Chondrocyte (in vitro differentiated cells): Measurements from ENCODE around the gene TRABD. TPM values are rescaled to one million over a fixed set of nuclear protein-coding genes. Genes with fewer than 3 reads are reported as not detected.

Experiments used
- DNase-seq: peaks from one replicate; pipeline ENCODE4 v3.0.0; 2021; ENCODE audit warnings: mixed read lengths, low spot score
- H3K27ac Mint-ChIP-seq: one replicate; pipeline ENCODE4 v1.8.0; 2021; ENCODE audit warnings: mild to moderate bottlenecking, moderate library complexity, mixed read lengths; ENCODE audit not compliant: unreplicated experiment
- H3K27me3 Mint-ChIP-seq: 2 replicates; pipeline ENCODE4 v1.8.0; 2021; ENCODE audit warnings: low read depth, mixed read lengths
- H3K36me3 Mint-ChIP-seq: 2 replicates; pipeline ENCODE4 v1.8.0; 2021; ENCODE audit warnings: low read depth, mixed read lengths
- H3K4me1 Mint-ChIP-seq: 2 replicates; pipeline ENCODE4 v1.8.0; 2021; ENCODE audit warnings: low read depth, mild to moderate bottlenecking, mixed read lengths
- H3K4me3 Mint-ChIP-seq: one replicate; pipeline ENCODE4 v1.8.0; 2021; ENCODE audit warnings: mild to moderate bottlenecking, moderate library complexity, mixed read lengths; ENCODE audit not compliant: unreplicated experiment
- H3K9me3 Mint-ChIP-seq: 2 replicates; pipeline ENCODE4 v1.8.0; 2021; ENCODE audit warnings: low read depth, mixed read lengths
- total RNA-seq: library from RNA; stranded (reverse); gene quantifications from 3 replicates; pipeline ENCODE4 v1.2.1, GENCODE V29; 2021
- TF ChIP-seq, protein P1 (sequence below): fragments of 200-600 bp; sonication (generic); IDR thresholded peaks from 2 replicates; pipeline ENCODE4 v1.5.0; 2021; ENCODE audit warnings: antibody characterized with exemption, mild to moderate bottlenecking, moderate library complexity

TRABD gene
- total RNA-seq, 1 donor from 2014 or later, result 20.2 TPM

DNA sequence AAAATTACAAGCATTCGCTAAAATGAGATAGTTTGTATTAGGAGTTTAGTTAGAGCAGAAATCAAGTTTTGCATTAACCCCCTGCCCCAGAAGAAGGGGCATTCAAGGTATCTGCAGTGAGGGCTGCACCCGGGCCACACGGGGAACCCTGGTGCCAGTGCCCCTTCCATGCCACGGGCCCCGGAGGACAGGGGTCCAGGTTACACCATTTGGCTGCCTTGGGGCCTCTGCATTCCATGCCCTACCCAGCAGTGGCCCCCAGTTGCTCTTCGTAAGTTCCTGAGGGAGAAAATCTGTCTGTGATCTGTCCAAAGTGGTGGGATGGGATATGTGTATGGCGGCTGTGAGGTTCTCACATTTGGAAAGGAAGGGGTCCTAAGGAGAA lies 32.0 kb upstream of the TRABD start:
- no peak for DNase-seq
- no peak overlapping the region for H3K4me3 Mint-ChIP-seq
- no peaks in the 10 kb centered on the region for H3K36me3 Mint-ChIP-seq

DNA sequence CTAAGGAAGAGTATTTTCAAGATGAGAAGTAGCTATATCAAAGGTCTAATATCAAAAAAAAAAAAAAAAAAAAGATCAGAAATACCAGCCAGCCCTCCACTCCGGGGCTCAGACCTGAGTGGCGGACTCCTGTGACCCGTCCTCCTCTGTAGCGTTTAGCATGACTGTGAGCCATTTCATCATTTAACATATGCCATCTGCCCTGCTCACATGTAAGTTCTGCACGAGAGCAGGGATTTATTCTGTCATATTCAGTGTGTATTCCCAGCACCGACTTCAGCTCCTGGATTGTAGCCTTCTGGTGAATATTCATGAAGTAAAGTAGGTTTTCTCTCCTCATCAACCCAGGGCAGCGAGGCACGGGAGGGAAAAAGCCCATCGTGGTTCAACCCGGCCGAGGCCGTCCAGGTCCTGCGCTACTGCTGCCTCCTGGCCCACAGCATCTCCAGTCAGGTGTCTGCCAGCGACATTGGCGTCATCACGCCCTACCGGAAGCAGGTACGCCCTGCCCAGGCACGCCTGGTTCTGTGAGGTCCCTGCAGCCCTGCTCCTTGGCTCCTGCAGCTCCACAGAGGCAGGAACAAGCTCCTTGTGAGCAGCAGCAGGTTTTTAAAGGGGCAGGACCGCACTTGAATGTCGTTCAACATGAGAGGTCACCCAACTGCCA lies 27.9 kb upstream of the TRABD start:
- no peak for DNase-seq
- Mint-ChIP-seq H3K27me3 (peaks cover 7% of the 10 kb centered on the region), H3K4me3 (no peak overlapping the region)

More for the DNA sequence above, 32.0 kb upstream of the TRABD start:
- H3K27ac Mint-ChIP-seq, result no peak overlapping the region
- no peaks in the 10 kb centered on the region for H3K9me3 Mint-ChIP-seq
- H3K4me1 Mint-ChIP-seq, result peaks cover 3% of the 10 kb centered on the region
- TF ChIP-seq, protein P1, sequence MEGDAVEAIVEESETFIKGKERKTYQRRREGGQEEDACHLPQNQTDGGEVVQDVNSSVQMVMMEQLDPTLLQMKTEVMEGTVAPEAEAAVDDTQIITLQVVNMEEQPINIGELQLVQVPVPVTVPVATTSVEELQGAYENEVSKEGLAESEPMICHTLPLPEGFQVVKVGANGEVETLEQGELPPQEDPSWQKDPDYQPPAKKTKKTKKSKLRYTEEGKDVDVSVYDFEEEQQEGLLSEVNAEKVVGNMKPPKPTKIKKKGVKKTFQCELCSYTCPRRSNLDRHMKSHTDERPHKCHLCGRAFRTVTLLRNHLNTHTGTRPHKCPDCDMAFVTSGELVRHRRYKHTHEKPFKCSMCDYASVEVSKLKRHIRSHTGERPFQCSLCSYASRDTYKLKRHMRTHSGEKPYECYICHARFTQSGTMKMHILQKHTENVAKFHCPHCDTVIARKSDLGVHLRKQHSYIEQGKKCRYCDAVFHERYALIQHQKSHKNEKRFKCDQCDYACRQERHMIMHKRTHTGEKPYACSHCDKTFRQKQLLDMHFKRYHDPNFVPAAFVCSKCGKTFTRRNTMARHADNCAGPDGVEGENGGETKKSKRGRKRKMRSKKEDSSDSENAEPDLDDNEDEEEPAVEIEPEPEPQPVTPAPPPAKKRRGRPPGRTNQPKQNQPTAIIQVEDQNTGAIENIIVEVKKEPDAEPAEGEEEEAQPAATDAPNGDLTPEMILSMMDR, result no peak
- H3K27me3 Mint-ChIP-seq, result peaks cover 3% of the 10 kb centered on the region

DNA sequence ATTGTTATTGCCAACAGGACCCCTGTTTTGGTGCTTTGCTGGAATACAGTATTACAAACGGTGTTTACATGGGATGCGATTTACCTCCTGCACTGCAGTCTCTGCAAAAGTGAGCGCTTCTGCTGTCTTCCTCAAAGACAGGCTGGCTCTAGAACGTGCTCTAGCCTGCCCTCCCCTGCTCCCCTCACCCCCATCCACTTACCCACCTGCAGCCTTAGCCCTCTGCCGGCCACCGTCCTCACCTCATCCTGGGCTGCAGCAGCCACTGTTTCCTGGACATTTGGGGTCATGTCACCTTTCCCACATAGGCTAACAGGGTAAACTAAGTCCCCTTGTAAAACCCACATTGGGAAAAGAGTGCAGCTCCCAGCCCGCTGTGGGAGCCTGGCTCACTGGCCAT lies 24.8 kb upstream of the TRABD start:
- H3K9me3 Mint-ChIP-seq, result no peaks in the 10 kb centered on the region
- no peaks in the 10 kb centered on the region for H3K4me1 Mint-ChIP-seq
- no peak overlapping the region for H3K27ac Mint-ChIP-seq
- no peaks in the 10 kb centered on the region for H3K36me3 Mint-ChIP-seq
- peaks cover 7% of the 10 kb centered on the region for H3K27me3 Mint-ChIP-seq
- TF ChIP-seq, protein P1, result no peak
- H3K4me3 Mint-ChIP-seq, result no peak overlapping the region
- no peak for DNase-seq

More for the DNA sequence above, 27.9 kb upstream of the TRABD start:
- Mint-ChIP-seq H3K9me3 (no peaks in the 10 kb centered on the region), H3K36me3 (no peaks in the 10 kb centered on the region), H3K4me1 (no peaks in the 10 kb centered on the region), H3K27ac (no peak overlapping the region)
- TF ChIP-seq, protein P1, result no peak

DNA sequence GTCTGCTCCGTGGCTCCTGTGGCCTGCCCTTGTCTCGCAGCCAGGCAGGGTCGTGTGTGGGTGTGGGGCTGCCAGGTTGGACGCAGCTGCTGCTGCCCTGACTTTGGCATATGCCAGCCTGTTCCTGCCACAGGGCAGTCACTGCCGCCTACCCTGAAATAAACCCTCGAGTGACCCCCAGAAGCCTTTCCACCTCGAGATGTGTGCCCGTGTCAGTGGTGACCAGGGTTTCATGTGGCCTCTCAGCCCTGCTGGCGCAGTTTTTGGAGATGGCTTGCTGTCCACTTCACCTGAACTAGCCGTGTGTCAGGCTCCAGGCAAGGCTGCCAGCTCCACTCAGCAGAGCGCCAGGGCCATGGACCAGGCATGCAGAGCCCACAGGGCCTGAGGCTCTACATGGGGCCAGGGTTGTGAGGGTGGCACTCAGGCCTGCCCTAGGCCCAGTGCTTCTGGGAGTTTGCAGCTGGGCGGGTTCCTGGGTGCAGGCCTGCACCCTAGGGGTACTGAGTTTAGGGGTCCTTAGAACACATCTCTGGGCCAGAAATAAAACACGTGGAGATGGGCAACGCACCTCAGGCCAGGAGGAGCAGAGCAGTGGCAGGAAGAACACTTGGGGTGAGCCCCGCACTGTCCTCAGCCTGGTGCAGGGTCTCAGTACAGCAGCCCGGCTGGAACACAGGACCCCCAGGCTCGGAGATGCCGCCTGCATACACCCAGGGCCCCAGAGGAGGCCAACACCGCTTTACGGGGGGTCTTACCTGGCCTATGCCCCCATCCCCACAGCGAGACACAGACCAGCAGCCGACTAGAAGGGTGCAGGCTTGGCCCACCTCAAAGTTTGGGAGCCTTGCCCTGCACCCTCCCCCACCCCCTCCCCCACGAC lies 24.0 kb upstream of the TRABD start:
- TF ChIP-seq, protein P1, result no peak
- no peak for DNase-seq

DNA sequence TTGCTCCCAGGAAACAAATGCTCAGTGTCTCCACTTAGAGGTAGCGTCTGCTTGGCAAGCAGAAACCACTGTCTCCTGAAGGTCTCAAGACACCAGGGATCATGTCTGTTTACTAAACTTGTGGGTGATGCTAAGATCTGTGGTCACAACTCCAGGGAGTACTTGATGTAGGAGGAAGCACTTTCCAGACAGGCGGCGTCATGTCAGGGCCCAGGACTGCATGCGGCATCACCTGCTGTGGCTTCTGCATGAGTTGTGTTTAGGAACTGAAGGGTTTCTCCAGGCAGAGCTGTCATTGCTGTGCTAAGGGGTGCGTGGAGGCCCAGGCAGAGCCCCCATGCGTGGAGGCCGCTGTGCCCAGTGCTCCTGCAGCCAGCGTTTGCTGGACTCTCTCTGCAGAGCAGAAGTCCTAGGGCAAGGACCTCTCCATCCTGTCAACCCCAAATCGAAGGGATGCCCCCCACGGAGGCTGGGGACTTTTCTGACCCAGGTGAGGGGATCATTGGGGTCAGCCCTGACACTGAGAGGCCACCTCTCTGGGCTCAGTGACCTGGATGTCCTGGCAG lies 23.2 kb upstream of the TRABD start:
- Mint-ChIP-seq H3K4me3 (no peak overlapping the region), H3K9me3 (no peaks in the 10 kb centered on the region), H3K27ac (no peak overlapping the region), H3K27me3 (peaks cover 7% of the 10 kb centered on the region), H3K36me3 (no peaks in the 10 kb centered on the region), H3K4me1 (no peaks in the 10 kb centered on the region)
- DNase-seq, result no peak
- TF ChIP-seq, protein P1, result no peak

More for the DNA sequence above, 24.0 kb upstream of the TRABD start:
- no peaks in the 10 kb centered on the region for H3K9me3 Mint-ChIP-seq
- peaks cover 7% of the 10 kb centered on the region for H3K27me3 Mint-ChIP-seq
- H3K27ac Mint-ChIP-seq, result no peak overlapping the region
- no peak overlapping the region for H3K4me3 Mint-ChIP-seq
- H3K36me3 Mint-ChIP-seq, result no peaks in the 10 kb centered on the region
- H3K4me1 Mint-ChIP-seq, result no peaks in the 10 kb centered on the region
